Stimulated activated CD8-positive, alpha-beta memory T cell treated with anti-CD3 and anti-CD28 coated beads, Interleukin-15, amount 100 ng/mL, for 24 hours (primary cell): ENCODE measurements around the gene ZMYND8.
"Not testable (repeated sequence)": the region's sequence is repeated elsewhere in the genome, so short reads cannot be mapped to it uniquely, and the experiment has no call there.

ENCODE experiments used
- DNase-seq: peaks from one replicate; pipeline ENCODE4 v3.0.0-alpha.2; 2020; ENCODE audit warnings: low read depth

Gene ZMYND8

DNA sequence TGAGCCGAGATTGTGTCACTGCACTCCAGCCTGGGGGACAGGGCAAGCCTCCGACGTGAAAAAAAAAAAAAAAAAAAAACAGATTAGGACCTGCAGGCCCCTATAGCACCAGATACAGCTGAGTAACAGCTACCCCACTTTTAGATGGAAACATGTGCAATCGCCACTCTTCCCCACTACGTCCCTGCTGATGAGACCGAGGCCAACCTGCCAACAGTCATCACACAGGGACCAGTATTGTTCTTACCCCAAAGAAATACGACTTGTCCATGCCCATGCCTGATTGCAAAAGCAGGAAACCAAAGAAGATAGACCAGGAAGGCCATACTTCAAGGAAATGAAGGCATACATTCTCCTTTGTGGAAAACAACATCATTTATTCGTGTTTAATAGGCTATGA, 45.8 kb downstream of the ZMYND8 start:
- no peak for DNase-seq

DNA sequence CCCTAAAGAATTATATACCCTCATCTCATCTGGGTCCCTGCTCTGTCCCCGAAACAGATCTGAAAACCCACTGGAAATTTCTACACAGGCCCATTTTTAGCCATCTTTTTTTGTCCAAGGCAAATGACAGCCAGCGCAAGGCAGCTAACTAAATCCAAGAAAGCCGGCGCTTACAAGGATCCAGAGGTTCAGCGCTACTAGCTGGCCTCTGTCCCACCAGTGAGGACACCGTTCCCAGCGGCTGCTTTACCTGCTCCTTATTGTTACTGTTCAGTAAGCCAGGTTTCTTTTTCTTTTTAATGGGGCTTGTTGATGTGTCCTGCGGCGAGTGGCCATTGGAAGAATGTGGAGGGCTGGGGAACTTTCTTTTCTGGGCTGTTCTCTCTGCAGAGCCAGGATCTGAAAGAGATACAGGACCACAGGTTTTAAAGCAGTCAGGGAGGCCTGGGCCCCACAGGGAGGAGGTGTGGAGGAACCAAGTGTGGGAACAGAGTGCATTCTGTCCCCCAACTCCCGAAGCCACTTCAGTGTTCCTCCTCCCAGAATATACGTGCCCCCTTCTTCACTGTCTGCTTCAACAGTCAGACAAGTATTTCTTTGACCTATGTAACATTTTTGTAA, 46.6 kb downstream of the ZMYND8 start:
- DNase-seq = no peak

DNA sequence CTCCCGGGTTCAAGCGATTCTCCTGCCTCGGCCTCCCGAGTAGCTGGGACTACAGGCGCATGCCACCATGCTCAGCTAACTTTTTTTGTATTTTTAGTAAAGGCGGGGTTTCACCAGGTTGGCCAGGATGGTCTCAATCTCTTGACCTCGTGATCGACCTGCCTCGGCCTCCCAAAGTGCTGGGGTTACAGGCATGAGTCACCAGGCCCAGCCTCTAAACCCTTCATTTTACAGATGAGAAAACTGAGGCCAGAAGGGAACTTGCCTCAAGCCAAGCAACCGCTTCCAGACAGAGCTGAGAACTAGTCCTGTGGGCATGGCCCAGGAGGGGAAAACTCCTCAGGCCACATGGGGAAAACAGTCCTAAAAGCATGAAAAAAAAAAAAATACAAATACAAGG, 47.1 kb downstream of the ZMYND8 start:
- no peak for DNase-seq

DNA sequence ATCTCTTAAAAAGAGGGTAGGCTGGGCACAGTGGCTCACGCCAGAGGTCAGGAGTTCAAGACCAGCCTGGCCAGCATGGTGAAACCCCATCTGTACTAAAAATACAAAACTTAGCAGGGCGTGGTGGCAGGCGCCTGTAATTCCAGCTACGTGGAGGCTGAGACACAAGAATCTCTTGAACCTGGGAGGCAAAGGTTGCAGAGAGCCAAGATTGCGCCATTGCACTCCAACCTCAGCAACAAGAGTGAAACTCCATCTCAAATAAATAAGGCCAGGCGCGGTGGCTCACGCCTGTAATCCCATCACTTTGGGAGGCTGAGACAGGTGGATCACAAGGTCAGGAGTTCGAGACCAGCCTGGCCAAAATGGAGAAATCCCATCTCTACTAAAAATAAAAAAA, 48.9 kb downstream of the ZMYND8 start:
- not testable (repeated sequence) for DNase-seq

DNA sequence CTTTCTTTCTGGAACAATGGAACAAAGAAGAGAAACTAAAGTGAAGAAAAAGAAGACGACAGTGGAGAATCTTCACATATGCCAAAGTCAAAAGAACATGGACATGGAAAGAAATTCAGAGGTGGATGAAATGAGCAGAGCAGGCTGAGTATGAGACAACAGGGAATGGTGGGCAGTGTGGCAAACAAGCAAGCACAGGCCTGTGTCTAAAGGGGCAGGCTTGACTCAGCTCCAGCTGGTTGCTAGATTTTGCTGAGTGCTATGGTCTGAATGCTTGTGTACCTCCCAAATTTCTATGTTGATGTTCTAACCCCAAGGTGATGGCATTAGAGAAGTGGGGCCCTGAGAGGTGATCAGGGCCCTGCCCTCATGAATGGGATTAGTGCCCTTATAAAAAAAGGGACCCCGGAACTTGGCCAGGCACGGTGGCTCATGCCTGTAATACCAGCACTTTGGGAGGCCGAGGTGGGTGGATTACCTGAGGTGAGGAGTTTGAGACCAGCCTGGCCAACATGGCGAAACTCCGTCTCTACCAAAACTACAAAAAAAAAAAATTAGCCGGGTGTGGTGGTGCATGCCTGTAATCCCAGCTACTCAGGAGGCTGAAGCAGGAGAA, 49.6 kb downstream of the ZMYND8 start:
- no peak for DNase-seq

- no peak for DNase-seq
Measured at GRCh38 chr20:47306095-47306494, 50.4 kb downstream of the ZMYND8 start.

DNA sequence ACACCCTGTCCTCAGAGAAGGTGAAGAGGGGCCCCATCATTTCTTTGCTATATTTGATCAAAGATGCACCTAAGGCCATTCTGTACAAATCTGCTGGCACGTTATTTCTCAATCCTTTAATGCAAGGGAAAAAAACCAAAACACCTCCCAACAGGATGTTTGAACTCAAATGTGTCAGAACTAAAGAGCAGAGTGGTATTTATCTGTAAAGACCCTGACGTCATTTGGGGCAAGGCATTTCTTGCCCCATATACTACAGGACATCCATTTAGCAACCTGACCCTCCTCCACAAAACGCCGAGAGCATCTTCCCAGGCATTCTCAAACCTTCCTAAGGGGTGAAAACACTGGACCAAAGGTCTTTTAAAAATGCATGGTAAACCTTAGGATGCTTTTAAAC, 50.8 kb downstream of the ZMYND8 start:
- DNase-seq = no peak

DNA sequence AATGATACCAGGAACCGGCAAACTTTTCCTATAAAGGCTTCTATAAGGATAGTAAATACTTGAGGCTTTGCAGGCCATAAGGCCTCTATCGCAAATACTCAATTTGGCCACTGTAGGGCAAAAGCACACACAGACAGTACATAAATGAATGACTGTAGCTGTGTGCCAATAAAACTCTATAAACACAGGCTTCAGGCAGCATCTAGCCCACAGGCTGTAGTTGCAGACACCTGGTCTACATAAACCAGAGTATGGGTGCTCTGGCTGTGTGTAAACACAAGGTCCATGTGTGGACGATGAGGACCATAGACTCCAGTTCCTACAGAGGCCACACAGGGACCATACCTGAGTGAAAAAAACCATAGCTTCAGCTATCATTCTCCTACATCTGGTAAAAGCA, 52.2 kb downstream of the ZMYND8 start:
- no peak for DNase-seq

DNA sequence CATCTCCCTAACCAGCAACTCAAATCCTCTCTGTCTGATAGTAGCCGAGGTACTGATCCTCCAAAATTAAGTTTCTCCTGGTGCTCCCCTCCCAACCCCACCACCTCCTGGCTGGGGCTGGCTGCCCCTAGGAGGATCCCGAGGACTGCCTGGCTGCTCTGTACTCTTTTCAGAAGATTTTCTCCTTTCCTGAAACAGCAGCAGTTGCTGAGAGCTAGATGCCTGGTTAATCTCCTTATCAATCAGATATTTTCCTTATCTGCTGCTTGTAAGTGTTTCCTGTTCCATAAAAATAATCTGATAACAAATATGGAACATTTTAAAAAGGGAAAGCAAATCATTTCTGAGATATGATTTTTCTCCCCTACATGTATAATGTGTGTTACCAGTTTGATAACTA, 52.8 kb downstream of the ZMYND8 start:
- no peak for DNase-seq

DNA sequence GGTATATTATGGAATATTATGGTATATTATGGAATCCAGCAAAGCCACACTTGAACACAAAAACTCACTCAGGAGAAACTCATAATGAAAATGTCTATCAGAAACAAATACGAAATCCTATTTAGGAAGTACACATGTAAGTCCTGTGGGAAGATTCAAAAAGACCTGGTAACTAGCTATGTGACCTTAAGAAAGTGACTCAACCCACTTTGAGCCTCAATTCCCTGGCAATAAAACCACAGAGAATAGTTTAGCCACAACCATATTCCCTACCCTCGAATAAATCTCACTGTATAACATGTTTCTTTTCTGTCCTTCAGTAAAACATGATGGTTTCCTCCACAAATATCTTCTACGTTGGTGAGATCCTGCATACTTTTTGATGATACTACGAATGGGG, 56.4 kb downstream of the ZMYND8 start:
- no peak for DNase-seq

DNA sequence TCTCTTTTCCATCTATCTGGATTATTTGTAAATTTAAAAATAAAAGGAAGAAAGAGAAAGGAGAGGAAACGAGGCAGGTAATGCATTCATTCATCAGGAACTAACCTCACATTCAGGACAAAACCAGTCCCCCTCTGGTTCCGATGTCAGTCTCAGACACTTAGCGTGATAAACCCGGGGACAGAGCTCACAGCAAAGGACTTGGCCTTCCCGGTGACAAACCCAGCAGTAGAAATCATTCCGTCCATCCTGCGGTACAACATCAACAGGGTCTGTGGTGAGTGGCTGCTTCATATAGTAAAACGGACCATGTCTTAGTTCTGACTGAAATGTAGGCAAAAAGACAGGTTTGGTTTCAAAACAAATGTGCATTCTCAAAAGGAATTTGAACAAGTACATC, 57.9 kb downstream of the ZMYND8 start:
- DNase-seq = no peak

GRCh38 chr20:47297746-47298145, 58.8 kb downstream of the ZMYND8 start:
- DNase-seq = no peak

DNA sequence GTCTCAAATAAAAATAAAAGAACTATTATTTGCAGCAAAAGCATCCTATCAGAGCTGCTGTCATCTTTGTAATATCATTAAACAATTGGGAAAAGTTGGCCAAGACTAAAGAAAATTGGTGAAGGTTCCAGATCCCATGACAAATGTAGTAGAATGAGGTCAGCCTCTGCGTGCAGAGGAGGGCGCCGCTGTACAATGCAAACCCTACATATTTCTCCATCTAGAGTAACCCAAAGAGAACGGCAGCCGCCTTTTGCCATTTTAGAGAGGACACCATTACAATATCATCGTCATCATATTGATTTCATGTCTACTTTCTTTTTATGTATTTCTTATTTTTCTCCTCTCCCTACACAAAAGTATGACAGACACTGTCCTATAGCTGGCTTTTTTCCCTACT, 59.5 kb downstream of the ZMYND8 start:
- no peak for DNase-seq

DNA sequence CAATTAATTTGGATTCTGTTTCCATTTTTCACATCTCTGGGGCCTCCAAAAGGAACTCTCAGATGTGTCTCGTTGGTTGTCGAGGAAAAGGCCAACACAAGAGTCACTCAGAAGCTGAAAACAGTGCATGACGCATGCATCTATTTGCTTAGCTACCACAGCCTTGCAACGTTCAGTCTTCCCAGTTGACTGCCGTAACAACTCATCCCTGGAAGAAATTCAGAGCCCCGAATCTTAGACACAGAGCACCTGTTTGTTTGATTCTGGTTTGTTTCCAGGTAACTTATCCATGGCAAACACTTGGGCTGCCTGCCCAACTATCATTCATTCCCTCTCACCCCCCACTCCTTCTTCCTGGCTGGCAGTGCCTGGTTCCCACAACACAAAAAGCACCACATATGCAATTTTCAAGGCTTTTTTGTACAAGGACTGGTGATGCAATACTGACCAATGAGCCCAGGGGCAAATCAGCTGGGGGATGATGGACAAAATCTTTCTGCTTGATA, 60.5 kb downstream of the ZMYND8 start:
- no peak for DNase-seq

- DNase-seq = no peak
Measured at GRCh38 chr20:47295129-47295813, 61.2 kb downstream of the ZMYND8 start.

- no peak for DNase-seq
Measured at GRCh38 chr20:47293631-47294030, 62.9 kb downstream of the ZMYND8 start.

DNA sequence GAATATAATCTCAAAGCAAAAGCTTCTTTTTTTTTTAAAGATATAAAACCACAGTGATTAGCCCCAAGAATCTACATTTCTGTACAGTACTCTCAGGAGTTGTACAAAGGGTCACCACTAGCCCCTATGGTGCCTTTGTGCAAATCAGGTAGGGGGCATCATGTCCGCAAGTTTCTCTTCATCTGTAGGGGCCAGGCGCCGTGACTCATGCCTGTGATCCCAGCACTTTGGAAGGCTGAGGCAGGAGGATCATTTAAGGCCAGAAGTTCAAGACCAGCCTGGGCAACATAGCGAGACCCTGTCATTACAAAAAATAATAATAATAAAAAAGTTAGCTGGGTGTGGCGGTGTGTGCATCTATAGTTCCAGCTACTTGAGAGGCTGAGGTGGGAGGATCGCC, 63.9 kb downstream of the ZMYND8 start:
- DNase-seq = no peak

GRCh38 chr20:47290666-47291430, 65.7 kb downstream of the ZMYND8 start:
- DNase-seq = no peak

- DNase-seq = no peak
Measured at GRCh38 chr20:47290008-47290407, 66.5 kb downstream of the ZMYND8 start.

DNA sequence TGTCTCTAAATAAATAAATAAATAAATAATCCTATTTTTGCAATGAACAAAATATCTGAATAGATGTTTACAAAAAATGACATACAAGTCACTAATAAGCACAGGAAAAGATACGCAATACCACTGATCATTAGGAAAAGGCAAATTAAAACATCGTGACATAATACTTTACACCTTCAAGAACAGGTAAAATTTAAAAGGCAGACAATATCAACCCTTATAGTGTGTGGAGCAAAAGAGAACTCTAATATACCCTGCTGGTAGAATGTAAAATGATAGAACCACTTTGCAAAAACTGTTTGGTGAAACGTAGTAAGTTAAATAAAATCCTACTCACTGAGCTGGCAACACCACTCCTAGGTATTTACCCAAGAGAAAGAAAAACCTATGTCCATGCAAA, 67.4 kb downstream of the ZMYND8 start:
- DNase-seq = no peak

DNA sequence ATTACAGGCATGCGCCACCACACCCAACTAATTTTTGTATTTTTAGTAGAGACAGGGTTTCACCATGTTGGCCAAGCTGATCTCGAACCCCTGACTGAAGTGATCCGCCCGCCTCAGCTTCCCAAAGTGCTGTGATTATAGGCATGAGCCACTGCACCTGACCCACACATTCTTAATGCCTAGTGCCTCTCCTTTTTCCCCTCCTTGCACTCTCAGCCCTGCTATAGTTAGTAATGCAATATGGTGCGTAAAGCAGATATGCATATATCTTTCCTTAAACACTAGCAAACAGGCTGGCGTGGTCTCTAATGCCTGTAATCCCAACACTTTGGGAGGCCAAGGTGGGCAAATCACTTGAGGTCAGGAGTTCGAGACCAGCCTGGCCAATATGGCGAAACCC, 68.0 kb downstream of the ZMYND8 start:
- DNase-seq = not testable (repeated sequence)

DNA sequence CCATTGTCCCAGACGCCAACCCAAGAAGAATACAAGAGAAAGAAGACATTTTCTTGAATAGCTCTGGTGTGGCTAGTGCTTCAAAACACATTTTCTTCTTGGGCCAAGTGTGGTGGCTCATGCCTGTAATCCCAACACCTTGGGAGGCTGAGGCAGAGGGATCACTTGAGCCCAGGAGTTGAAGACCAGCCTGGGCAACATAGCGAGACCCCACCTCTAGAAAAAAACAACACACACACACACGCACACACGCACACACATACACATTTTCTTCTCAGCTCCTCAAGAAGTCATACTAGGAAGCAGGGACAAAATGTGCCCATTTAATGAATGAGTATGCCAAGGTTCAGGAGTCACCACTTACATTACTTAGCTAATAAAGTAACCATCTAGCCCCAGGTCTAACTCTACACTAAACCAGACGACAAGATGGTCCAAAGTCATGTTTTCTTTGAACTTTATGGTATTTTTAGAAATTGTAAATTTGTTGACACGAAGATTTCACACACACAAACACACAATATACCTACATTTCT, 68.8 kb downstream of the ZMYND8 start:
- no peak for DNase-seq
